Measurements from ENCODE around the gene CADM1.

- TF ChIP-seq CTCF (IDR thresholded peaks at IDR 0.05; ENCODE audit: low read depth, low read length, poor library complexity, severe bottlenecking) (no peak), EZH2phosphoT487 (IDR thresholded peaks at IDR 0.05; ENCODE audit: borderline replicate concordance, low read length) (no peak)
Measured at GRCh38 chr11:115208808-115209259, 295.4 kb downstream of the CADM1 start.
